Measurements from ENCODE around the gene DNAJA1. TPM values are rescaled to one million over a fixed set of nuclear protein-coding genes. Genes with fewer than 3 reads are reported as not detected.

The DNAJA1 gene
- total RNA-seq, 1 experiment from 2014 or later = 74.5 TPM

DNA sequence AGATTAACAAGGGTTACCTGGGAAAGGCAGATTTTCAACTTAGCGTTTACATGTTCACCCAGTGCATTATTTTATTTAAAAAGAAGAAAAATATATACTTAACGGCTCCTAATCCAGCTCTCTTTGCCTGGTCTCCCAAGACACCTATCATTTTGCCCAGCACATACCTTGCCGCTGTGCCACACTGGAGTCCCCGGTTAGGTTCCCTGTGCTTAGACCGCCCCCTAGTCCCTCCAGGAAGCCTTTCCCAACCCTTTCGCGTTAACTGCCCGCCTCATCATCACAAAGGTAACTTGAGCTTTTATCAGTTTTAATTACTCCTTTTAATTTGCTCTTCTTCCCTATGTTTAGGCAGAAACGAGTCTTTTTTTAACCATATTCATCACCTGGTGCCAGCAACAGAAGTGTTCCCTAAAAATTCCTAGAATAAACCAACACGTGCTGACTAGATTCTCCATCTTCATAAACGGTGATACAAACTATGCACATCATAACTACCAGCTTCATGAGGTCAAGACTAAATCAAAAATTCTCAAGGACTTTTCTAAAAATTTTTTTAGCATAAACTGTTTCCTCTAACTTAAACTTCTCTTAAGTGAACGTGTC, 19.7 kb downstream of the DNAJA1 start:
- ATAC-seq (peak; percentile 78), DNase-seq (ENCODE audit: low spot score) (peak; percentile 38)
- H3K4me1 Mint-ChIP-seq = peaks cover 19% of the 10 kb centered on the region
- POLR2A ChIA-PET = interaction anchor here (0.7 to 1.2 kb wide), 2 partner anchors 19 to 31 kb away, joined by 4 to 11 read pairs; partner anchors contain the start of gene DNAJA1
- TF ChIP-seq, protein P1, sequence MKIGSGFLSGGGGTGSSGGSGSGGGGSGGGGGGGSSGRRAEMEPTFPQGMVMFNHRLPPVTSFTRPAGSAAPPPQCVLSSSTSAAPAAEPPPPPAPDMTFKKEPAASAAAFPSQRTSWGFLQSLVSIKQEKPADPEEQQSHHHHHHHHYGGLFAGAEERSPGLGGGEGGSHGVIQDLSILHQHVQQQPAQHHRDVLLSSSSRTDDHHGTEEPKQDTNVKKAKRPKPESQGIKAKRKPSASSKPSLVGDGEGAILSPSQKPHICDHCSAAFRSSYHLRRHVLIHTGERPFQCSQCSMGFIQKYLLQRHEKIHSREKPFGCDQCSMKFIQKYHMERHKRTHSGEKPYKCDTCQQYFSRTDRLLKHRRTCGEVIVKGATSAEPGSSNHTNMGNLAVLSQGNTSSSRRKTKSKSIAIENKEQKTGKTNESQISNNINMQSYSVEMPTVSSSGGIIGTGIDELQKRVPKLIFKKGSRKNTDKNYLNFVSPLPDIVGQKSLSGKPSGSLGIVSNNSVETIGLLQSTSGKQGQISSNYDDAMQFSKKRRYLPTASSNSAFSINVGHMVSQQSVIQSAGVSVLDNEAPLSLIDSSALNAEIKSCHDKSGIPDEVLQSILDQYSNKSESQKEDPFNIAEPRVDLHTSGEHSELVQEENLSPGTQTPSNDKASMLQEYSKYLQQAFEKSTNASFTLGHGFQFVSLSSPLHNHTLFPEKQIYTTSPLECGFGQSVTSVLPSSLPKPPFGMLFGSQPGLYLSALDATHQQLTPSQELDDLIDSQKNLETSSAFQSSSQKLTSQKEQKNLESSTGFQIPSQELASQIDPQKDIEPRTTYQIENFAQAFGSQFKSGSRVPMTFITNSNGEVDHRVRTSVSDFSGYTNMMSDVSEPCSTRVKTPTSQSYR (CRISPR knock-in tag; IDR thresholded peaks at IDR 0.05) = no peak
- no peak for TF ChIP-seq KAT7 (CRISPR knock-in tag; IDR thresholded peaks at IDR 0.05; ENCODE audit: borderline replicate concordance)
- no peak for TF ChIP-seq NR3C1 (CRISPR knock-in tag; conservative IDR thresholded peaks at IDR 0.05; ENCODE audit: low read depth)
- no peak for TF ChIP-seq OVOL2 (CRISPR knock-in tag; IDR thresholded peaks at IDR 0.05; ENCODE audit: borderline replicate concordance)
- no peak for TF ChIP-seq JAZF1 (CRISPR knock-in tag; IDR thresholded peaks at IDR 0.05)
- peak overlapping the region; percentile 32 for H3K27ac Mint-ChIP-seq
- CTCF ChIA-PET = interaction anchor here (0.6 to 1.6 kb wide), 11 partner anchors 14 to 509 kb away, joined by 3 to 8 read pairs (median 3); partner anchors contain the start of gene DNAJA1
- H3K9me3 Mint-ChIP-seq = no peaks in the 10 kb centered on the region
- no peaks in the 10 kb centered on the region for H3K27me3 Mint-ChIP-seq (ENCODE audit: low read depth)
- peak overlapping the region; percentile 78 for H3K4me3 Mint-ChIP-seq
- peaks cover 28% of the 10 kb centered on the region for H3K36me3 Mint-ChIP-seq

DNA sequence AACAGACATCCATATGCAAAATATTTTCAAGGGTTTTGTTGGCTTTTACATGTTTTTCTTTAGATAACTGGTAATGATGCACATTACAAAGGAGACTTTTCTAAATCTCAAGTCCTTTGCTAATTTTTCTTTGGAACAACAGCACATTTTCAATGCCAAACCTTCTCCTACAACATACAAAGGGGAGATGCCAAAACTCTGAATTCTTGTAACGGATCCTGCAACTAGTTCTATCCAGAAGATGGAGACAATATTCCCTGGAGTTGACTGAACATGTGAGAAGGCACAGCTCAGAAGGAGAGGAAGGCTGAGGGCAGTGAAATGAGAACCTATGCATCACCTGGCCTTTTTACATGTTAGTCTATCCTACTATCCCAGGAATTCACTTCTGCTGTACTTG, 21.0 kb downstream of the DNAJA1 start:
- ChIA-PET CTCF (no interaction called here), POLR2A (no interaction called here)
- Mint-ChIP-seq H3K4me3 (no peak overlapping the region), H3K36me3 (peaks cover 33% of the 10 kb centered on the region), H3K9me3 (no peaks in the 10 kb centered on the region), H3K27ac (no peak overlapping the region), H3K4me1 (peaks cover 19% of the 10 kb centered on the region), H3K27me3 (ENCODE audit: low read depth) (no peaks in the 10 kb centered on the region)
- TF ChIP-seq ZNF423 (CRISPR knock-in tag; IDR thresholded peaks at IDR 0.05) = no peak
- TF ChIP-seq, protein P2, sequence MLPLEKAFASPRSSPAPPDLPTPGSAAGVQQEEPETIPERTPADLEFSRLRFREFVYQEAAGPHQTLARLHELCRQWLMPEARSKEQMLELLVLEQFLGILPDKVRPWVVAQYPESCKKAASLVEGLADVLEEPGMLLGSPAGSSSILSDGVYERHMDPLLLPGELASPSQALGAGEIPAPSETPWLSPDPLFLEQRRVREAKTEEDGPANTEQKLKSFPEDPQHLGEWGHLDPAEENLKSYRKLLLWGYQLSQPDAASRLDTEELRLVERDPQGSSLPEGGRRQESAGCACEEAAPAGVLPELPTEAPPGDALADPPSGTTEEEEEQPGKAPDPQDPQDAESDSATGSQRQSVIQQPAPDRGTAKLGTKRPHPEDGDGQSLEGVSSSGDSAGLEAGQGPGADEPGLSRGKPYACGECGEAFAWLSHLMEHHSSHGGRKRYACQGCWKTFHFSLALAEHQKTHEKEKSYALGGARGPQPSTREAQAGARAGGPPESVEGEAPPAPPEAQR (CRISPR knock-in tag; IDR thresholded peaks at IDR 0.05) = no peak
- no peak for TF ChIP-seq KAT7 (CRISPR knock-in tag; IDR thresholded peaks at IDR 0.05; ENCODE audit: borderline replicate concordance)
- TF ChIP-seq, protein P3, sequence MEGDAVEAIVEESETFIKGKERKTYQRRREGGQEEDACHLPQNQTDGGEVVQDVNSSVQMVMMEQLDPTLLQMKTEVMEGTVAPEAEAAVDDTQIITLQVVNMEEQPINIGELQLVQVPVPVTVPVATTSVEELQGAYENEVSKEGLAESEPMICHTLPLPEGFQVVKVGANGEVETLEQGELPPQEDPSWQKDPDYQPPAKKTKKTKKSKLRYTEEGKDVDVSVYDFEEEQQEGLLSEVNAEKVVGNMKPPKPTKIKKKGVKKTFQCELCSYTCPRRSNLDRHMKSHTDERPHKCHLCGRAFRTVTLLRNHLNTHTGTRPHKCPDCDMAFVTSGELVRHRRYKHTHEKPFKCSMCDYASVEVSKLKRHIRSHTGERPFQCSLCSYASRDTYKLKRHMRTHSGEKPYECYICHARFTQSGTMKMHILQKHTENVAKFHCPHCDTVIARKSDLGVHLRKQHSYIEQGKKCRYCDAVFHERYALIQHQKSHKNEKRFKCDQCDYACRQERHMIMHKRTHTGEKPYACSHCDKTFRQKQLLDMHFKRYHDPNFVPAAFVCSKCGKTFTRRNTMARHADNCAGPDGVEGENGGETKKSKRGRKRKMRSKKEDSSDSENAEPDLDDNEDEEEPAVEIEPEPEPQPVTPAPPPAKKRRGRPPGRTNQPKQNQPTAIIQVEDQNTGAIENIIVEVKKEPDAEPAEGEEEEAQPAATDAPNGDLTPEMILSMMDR (IDR thresholded peaks at IDR 0.05) = no peak
- no peak for TF ChIP-seq OVOL2 (CRISPR knock-in tag; IDR thresholded peaks at IDR 0.05; ENCODE audit: borderline replicate concordance)
- no peak for TF ChIP-seq ZNF121 (CRISPR knock-in tag; IDR thresholded peaks at IDR 0.05)
- no peak for TF ChIP-seq FOXP1 (CRISPR knock-in tag; IDR thresholded peaks at IDR 0.05; ENCODE audit: borderline replicate concordance)
- TF ChIP-seq, protein P4, sequence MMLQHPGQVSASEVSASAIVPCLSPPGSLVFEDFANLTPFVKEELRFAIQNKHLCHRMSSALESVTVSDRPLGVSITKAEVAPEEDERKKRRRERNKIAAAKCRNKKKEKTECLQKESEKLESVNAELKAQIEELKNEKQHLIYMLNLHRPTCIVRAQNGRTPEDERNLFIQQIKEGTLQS (CRISPR knock-in tag; conservative IDR thresholded peaks at IDR 0.05) = no peak
- no peak for TF ChIP-seq CBFB (CRISPR knock-in tag; IDR thresholded peaks at IDR 0.05; ENCODE audit: low read depth)
- TF ChIP-seq, protein P5, sequence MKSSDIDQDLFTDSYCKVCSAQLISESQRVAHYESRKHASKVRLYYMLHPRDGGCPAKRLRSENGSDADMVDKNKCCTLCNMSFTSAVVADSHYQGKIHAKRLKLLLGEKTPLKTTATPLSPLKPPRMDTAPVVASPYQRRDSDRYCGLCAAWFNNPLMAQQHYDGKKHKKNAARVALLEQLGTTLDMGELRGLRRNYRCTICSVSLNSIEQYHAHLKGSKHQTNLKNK (CRISPR knock-in tag; IDR thresholded peaks at IDR 0.05) = no peak
- no peak for TF ChIP-seq PRRX2 (CRISPR knock-in tag; IDR thresholded peaks at IDR 0.05)
- TF ChIP-seq TEAD4 (CRISPR knock-in tag; IDR thresholded peaks at IDR 0.05) = no peak
- no peak for TF ChIP-seq SOX15 (CRISPR knock-in tag; IDR thresholded peaks at IDR 0.05)
- TF ChIP-seq, protein P6, sequence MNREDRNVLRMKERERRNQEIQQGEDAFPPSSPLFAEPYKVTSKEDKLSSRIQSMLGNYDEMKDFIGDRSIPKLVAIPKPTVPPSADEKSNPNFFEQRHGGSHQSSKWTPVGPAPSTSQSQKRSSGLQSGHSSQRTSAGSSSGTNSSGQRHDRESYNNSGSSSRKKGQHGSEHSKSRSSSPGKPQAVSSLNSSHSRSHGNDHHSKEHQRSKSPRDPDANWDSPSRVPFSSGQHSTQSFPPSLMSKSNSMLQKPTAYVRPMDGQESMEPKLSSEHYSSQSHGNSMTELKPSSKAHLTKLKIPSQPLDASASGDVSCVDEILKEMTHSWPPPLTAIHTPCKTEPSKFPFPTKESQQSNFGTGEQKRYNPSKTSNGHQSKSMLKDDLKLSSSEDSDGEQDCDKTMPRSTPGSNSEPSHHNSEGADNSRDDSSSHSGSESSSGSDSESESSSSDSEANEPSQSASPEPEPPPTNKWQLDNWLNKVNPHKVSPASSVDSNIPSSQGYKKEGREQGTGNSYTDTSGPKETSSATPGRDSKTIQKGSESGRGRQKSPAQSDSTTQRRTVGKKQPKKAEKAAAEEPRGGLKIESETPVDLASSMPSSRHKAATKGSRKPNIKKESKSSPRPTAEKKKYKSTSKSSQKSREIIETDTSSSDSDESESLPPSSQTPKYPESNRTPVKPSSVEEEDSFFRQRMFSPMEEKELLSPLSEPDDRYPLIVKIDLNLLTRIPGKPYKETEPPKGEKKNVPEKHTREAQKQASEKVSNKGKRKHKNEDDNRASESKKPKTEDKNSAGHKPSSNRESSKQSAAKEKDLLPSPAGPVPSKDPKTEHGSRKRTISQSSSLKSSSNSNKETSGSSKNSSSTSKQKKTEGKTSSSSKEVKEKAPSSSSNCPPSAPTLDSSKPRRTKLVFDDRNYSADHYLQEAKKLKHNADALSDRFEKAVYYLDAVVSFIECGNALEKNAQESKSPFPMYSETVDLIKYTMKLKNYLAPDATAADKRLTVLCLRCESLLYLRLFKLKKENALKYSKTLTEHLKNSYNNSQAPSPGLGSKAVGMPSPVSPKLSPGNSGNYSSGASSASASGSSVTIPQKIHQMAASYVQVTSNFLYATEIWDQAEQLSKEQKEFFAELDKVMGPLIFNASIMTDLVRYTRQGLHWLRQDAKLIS (CRISPR knock-in tag; IDR thresholded peaks at IDR 0.05; ENCODE audit: borderline replicate concordance) = no peak
- TF ChIP-seq, protein P7, sequence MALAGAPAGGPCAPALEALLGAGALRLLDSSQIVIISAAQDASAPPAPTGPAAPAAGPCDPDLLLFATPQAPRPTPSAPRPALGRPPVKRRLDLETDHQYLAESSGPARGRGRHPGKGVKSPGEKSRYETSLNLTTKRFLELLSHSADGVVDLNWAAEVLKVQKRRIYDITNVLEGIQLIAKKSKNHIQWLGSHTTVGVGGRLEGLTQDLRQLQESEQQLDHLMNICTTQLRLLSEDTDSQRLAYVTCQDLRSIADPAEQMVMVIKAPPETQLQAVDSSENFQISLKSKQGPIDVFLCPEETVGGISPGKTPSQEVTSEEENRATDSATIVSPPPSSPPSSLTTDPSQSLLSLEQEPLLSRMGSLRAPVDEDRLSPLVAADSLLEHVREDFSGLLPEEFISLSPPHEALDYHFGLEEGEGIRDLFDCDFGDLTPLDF (CRISPR knock-in tag; IDR thresholded peaks at IDR 0.05) = no peak
- ATAC-seq = no peak
- DNase-seq (ENCODE audit: low spot score) = no peak

All from WTC11 (cell line).